Measurements from ENCODE around the gene PPP2R5C. TPM values are rescaled to one million over a fixed set of nuclear protein-coding genes. Genes with fewer than 3 reads are reported as not detected.

PPP2R5C gene
- total RNA-seq, 1 donor from 2014 or later, result 71.5 TPM

GRCh38 chr14:101858791-101859537 lies 97.5 kb downstream of the PPP2R5C start:
- H3K4me3 Mint-ChIP-seq (ENCODE audit: unreplicated experiment), result no peak overlapping the region
- no peaks in the 10 kb centered on the region for H3K9me3 Mint-ChIP-seq (ENCODE audit: unreplicated experiment)
- no peak overlapping the region for H3K27ac Mint-ChIP-seq (ENCODE audit: unreplicated experiment)
- no peak for DNase-seq (ENCODE audit: low spot score)
- no peak for TF ChIP-seq CTCF (IDR thresholded peaks at IDR 0.05; ENCODE audit: unreplicated experiment)
- peaks cover 10% of the 10 kb centered on the region for H3K4me1 Mint-ChIP-seq (ENCODE audit: unreplicated experiment)
- H3K36me3 Mint-ChIP-seq (ENCODE audit: low read depth, unreplicated experiment), result no peaks in the 10 kb centered on the region
- H3K27me3 Mint-ChIP-seq (ENCODE audit: unreplicated experiment), result peaks cover 2% of the 10 kb centered on the region

- H3K4me3 Mint-ChIP-seq (ENCODE audit: unreplicated experiment), result no peak overlapping the region
Measured at GRCh38 chr14:101859538-101859902, 98.0 kb downstream of the PPP2R5C start.

GRCh38 chr14:101859958-101860357 lies 98.4 kb downstream of the PPP2R5C start:
- Mint-ChIP-seq H3K36me3 (ENCODE audit: low read depth, unreplicated experiment) (peaks cover 4% of the 10 kb centered on the region), H3K27ac (ENCODE audit: unreplicated experiment) (no peak overlapping the region), H3K4me3 (ENCODE audit: unreplicated experiment) (no peak overlapping the region), H3K27me3 (ENCODE audit: unreplicated experiment) (peaks cover 2% of the 10 kb centered on the region), H3K9me3 (ENCODE audit: unreplicated experiment) (no peaks in the 10 kb centered on the region), H3K4me1 (ENCODE audit: unreplicated experiment) (peaks cover 2% of the 10 kb centered on the region)
- no peak for DNase-seq (ENCODE audit: low spot score)
- TF ChIP-seq CTCF (IDR thresholded peaks at IDR 0.05; ENCODE audit: unreplicated experiment), result no peak

More at GRCh38 chr14:101859538-101859902, 98.0 kb downstream of the PPP2R5C start:
- no peak for TF ChIP-seq CTCF (IDR thresholded peaks at IDR 0.05; ENCODE audit: unreplicated experiment)
- no peaks in the 10 kb centered on the region for H3K9me3 Mint-ChIP-seq (ENCODE audit: unreplicated experiment)
- no peak for DNase-seq (ENCODE audit: low spot score)
- H3K4me1 Mint-ChIP-seq (ENCODE audit: unreplicated experiment), result peaks cover 5% of the 10 kb centered on the region
- H3K27ac Mint-ChIP-seq (ENCODE audit: unreplicated experiment), result no peak overlapping the region
- no peaks in the 10 kb centered on the region for H3K36me3 Mint-ChIP-seq (ENCODE audit: low read depth, unreplicated experiment)
- H3K27me3 Mint-ChIP-seq (ENCODE audit: unreplicated experiment), result peaks cover 2% of the 10 kb centered on the region

- no peaks in the 10 kb centered on the region for H3K4me1 Mint-ChIP-seq (ENCODE audit: unreplicated experiment)
- no peaks in the 10 kb centered on the region for H3K9me3 Mint-ChIP-seq (ENCODE audit: unreplicated experiment)
- peaks cover 2% of the 10 kb centered on the region for H3K27me3 Mint-ChIP-seq (ENCODE audit: unreplicated experiment)
- no peak for DNase-seq (ENCODE audit: low spot score)
- H3K27ac Mint-ChIP-seq (ENCODE audit: unreplicated experiment), result no peak overlapping the region
- H3K4me3 Mint-ChIP-seq (ENCODE audit: unreplicated experiment), result peak overlapping the region; percentile 37
- no peak for TF ChIP-seq CTCF (IDR thresholded peaks at IDR 0.05; ENCODE audit: unreplicated experiment)
- H3K36me3 Mint-ChIP-seq (ENCODE audit: low read depth, unreplicated experiment), result peaks cover 8% of the 10 kb centered on the region
Measured at GRCh38 chr14:101861464-101861863, 100.0 kb downstream of the PPP2R5C start.

- no peak for DNase-seq (ENCODE audit: low spot score)
- no peak overlapping the region for H3K4me3 Mint-ChIP-seq (ENCODE audit: unreplicated experiment)
- no peak overlapping the region for H3K27ac Mint-ChIP-seq (ENCODE audit: unreplicated experiment)
- no peaks in the 10 kb centered on the region for H3K9me3 Mint-ChIP-seq (ENCODE audit: unreplicated experiment)
- no peaks in the 10 kb centered on the region for H3K4me1 Mint-ChIP-seq (ENCODE audit: unreplicated experiment)
- peaks cover 8% of the 10 kb centered on the region for H3K36me3 Mint-ChIP-seq (ENCODE audit: low read depth, unreplicated experiment)
- no peak for TF ChIP-seq CTCF (IDR thresholded peaks at IDR 0.05; ENCODE audit: unreplicated experiment)
- H3K27me3 Mint-ChIP-seq (ENCODE audit: unreplicated experiment), result peaks cover 2% of the 10 kb centered on the region
Measured at GRCh38 chr14:101862177-101862576, 100.7 kb downstream of the PPP2R5C start.
